Stomach (tissue), 4 donors: Measurements from ENCODE around the gene LINC01488.

ENCODE experiments used
- CTCF ChIP-seq, 7 experiments: fragments of 450-650 bp in 4 of 7; fragments of 200-600 bp in 3 of 7; sonication (generic) in 3 of 7; IDR thresholded peaks; one replicate each; pipeline ENCODE4 v1.5.1; 2016 to 2019; ENCODE audit warnings: antibody characterized with exemption in 7 of 7, control low read depth in 2 of 7, mild to moderate bottlenecking in 1 of 7
- EP300 ChIP-seq: sonication (generic); formaldehyde crosslinking; IDR thresholded peaks from one replicate; pipeline ENCODE4 v1.6.1; 2017; ENCODE audit warnings: antibody characterized with exemption

- TF ChIP-seq CTCF (IDR thresholded peaks at IDR 0.05) = no peak
- TF ChIP-seq EP300 = no peak
Observed at GRCh38 chr11:69454018-69454417, 27.4 kb upstream of the LINC01488 start.
